Measurements from ENCODE around the gene SPRING1. TPM values are rescaled to one million over a fixed set of nuclear protein-coding genes. Genes with fewer than 3 reads are reported as not detected.

SPRING1 gene
- total and polyA plus RNA-seq, 10 donors = 8.8 to 43.8 (median 23.7) TPM

DNA sequence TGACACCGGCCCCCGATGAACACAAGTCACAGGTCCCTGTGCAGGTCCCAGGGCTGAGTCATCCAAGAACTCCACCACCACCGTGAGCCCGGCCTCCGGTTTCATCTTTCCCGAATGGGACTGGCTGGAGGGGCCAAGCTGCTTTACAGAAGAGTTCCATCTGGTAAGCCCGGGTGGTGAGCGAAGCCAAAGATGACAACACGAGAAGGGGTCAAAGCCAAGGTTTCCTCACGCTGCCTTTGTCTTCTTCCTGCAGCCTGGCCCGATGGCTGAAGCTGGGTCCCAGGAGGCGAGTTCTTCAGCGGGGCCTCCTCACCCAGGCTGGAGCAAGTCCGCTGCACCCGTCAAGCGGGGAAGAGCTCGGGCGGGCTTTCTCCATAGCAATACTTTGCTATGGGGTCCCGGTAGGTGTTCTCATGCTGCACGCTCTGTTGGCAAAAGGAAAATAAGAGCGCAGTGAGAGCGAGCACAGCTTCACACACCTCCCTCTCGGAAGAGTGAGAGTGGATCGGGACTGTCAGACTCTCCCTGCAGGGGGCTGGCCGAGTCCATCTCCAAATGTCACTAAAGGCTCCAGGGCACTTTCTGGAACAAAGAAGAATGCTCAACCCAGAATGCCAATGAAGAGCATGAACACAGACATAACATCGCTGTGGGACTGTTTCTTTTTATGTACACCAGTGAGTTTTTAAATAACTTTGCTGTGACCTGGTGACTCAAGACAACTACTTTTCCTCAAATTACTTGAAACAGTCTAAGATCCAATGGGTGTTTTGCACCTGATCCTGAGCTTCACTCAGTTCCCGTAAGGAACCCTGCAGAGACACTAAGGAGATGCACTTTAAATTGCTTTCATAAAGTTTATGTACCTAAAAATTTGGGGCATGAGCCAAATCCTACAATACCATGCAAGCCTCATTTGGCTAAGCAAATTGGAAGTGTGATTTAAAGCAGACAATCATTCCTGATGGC lies 20.1 kb downstream of the SPRING1 start:
- Histone ChIP-seq H3K27me3 (replicated peaks in 1 of 7) (no peaks in the 10 kb centered on the region), H3K36me3 (peaks cover 0 to 91% (median 60%) of the 10 kb centered on the region in 6 donors), H3K27ac (no peak overlapping the region), H3K4me3 (no peak overlapping the region), H3K9me3 (no peaks in the 10 kb centered on the region), H3K4me1 (no peaks in the 10 kb centered on the region)
- no peak for TF ChIP-seq POLR2AphosphoS5 (IDR thresholded peaks at IDR 0.05)
- no peak for TF ChIP-seq POLR2A (IDR thresholded peaks at IDR 0.05)
- TF ChIP-seq, protein P1, sequence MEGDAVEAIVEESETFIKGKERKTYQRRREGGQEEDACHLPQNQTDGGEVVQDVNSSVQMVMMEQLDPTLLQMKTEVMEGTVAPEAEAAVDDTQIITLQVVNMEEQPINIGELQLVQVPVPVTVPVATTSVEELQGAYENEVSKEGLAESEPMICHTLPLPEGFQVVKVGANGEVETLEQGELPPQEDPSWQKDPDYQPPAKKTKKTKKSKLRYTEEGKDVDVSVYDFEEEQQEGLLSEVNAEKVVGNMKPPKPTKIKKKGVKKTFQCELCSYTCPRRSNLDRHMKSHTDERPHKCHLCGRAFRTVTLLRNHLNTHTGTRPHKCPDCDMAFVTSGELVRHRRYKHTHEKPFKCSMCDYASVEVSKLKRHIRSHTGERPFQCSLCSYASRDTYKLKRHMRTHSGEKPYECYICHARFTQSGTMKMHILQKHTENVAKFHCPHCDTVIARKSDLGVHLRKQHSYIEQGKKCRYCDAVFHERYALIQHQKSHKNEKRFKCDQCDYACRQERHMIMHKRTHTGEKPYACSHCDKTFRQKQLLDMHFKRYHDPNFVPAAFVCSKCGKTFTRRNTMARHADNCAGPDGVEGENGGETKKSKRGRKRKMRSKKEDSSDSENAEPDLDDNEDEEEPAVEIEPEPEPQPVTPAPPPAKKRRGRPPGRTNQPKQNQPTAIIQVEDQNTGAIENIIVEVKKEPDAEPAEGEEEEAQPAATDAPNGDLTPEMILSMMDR (IDR thresholded peaks at IDR 0.05 in 8 of 11, conservative IDR thresholded peaks at IDR 0.05 in 3 of 11) = no peak
- 88 to 95% (median 93%) methylated on average over 27 of the region's 27 CpGs for WGBS, 5 donors
- no peak for DNase-seq
- intact Hi-C loops (cut with DNase I; ENCODE audit: low total_unique reads) = no loop called here

DNA sequence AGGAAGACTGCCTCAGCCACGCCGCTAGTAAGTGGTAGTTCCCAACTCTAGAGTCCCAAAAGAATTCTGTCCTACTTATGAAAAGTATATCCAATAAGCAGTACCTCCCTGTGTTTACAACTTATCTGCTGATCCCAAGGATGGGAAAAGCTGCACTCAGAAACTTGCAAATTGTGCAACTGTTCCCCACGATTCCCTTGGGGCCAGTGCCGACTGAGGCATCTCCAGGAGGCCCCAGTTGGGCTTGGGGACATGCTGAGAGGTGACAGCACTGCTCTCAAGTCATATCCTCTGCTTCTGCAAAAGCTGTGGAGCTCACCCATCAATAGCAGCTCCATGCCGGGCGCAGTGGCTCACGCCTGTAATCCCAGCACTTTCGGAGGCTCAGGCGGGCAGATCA lies 23.7 kb downstream of the SPRING1 start:
- DNase-seq = no peak
- TF ChIP-seq, protein P1 (IDR thresholded peaks at IDR 0.05 in 8 of 11, conservative IDR thresholded peaks at IDR 0.05 in 3 of 11) = no peak
- TF ChIP-seq POLR2A (IDR thresholded peaks at IDR 0.05) (no peak), POLR2AphosphoS5 (IDR thresholded peaks at IDR 0.05) (no peak)
- intact Hi-C loops (cut with DNase I; ENCODE audit: low total_unique reads) = no loop called here
- peaks cover 0 to 68% (median 38%) of the 10 kb centered on the region in 6 donors for H3K36me3 ChIP-seq
- no peak overlapping the region for H3K4me3 ChIP-seq
- H3K9me3 ChIP-seq = no peaks in the 10 kb centered on the region
- no peak overlapping the region for H3K27ac ChIP-seq
- H3K4me1 ChIP-seq = peaks cover 2 to 3% (median 2%) of the 10 kb centered on the region in 6 donors
- 86 to 96% (median 92%) methylated on average over 9 of the region's 9 CpGs for WGBS, 5 donors
- peaks cover 0 to 7% (median 0%) of the 10 kb centered on the region in 7 donors for H3K27me3 ChIP-seq (replicated peaks in 1 of 7)

DNA sequence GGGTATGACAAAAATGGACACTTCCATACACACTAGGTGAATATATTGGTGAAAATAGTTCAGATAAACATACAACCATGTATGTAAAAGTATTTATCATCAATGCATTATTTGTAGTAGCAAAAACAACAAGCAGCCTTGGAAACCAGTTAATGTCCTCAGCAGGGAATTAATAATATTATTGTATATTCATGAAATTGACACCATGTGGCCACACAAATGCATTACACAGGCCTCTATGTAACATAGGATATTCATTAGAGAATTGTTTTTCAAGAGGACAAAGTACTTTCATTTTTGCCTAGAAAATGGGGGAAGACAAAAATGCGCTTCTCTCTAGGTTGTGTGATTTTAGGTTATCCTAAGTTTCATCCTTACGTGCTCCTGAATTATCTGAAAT lies 24.3 kb downstream of the SPRING1 start:
- intact Hi-C loops (cut with DNase I; ENCODE audit: low total_unique reads) = no loop called here
- WGBS, 5 donors = 94 to 100% (median 97%) methylated on average over 2 of the region's 2 CpGs
- peaks cover 0 to 13% (median 0%) of the 10 kb centered on the region in 7 donors for H3K27me3 ChIP-seq (replicated peaks in 1 of 7)
- DNase-seq = no peak
- TF ChIP-seq POLR2AphosphoS5 (IDR thresholded peaks at IDR 0.05) (no peak), POLR2A (IDR thresholded peaks at IDR 0.05) (no peak)
- TF ChIP-seq, protein P1 (IDR thresholded peaks at IDR 0.05 in 8 of 11, conservative IDR thresholded peaks at IDR 0.05 in 3 of 11) = no peak
- no peak overlapping the region for H3K4me3 ChIP-seq
- no peak overlapping the region for H3K27ac ChIP-seq
- no peaks in the 10 kb centered on the region for H3K9me3 ChIP-seq
- peaks cover 0 to 61% (median 36%) of the 10 kb centered on the region in 6 donors for H3K36me3 ChIP-seq
- H3K4me1 ChIP-seq = peaks cover 7 to 10% (median 9%) of the 10 kb centered on the region in 6 donors
